Epidermal melanocyte (primary cell): ENCODE results near the gene RCL1.
"Not testable (repeated sequence)": the region's sequence is repeated elsewhere in the genome, so short reads cannot be mapped to it uniquely, and the experiment has no call there.

ENCODE experiments used
- DNase-seq: peaks from one replicate; pipeline ENCODE4 v3.0.0; 2011; ENCODE audit warnings: low spot score; ENCODE audit not compliant: insufficient read length

RCL1 gene, protein sequence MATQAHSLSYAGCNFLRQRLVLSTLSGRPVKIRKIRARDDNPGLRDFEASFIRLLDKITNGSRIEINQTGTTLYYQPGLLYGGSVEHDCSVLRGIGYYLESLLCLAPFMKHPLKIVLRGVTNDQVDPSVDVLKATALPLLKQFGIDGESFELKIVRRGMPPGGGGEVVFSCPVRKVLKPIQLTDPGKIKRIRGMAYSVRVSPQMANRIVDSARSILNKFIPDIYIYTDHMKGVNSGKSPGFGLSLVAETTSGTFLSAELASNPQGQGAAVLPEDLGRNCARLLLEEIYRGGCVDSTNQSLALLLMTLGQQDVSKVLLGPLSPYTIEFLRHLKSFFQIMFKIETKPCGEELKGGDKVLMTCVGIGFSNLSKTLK

GRCh38 chr9:4792572-4793458 is at the start of gene RCL1:
RCL1 (plus strand) TSS chr9:4792944; CDS start chr9:4793092, 148 bp downstream.
- peak; percentile 91 for DNase-seq

DNA sequence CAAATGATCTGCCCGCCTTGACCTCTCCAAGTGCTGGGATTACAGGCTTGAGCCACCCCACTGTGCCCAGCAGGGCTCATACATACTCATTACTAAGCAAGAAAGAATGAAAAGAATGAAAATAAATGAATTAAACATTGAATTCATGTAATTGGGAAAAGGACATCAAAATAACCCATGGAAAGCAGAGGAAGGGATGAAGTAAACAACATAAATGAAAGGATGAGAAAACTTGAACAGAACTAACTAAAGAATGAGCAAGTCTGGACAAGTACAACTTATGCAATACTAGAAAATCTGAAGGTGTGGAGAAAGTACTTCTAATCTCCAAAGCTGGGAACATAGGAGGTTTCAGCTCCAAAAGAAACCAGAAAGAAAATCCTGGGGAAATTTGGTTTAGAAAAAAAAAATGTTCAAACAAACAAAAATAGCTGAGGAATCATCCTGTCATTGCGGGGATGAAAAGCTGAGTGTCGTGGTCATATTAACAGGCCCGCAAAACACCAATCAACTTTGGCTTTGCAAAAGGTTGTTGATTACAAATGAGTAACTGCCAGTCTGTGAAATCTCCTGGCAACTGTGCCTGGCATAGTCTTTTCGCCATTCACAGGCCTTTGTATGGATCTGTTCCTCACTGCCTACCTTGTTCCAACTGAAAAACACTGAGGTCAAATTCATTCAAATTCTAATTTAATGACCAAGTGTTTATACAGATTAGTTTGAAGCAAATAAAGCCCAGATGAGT is 49.4 kb upstream of the RCL1 start:
- DNase-seq = no peak

GRCh38 chr9:4746278-4747030 is 46.3 kb upstream of the RCL1 start:
- DNase-seq = no peak

GRCh38 chr9:4748612-4749011 is 44.1 kb upstream of the RCL1 start:
- no peak for DNase-seq

- no peak for DNase-seq
Measured at GRCh38 chr9:4750023-4750673, 42.6 kb upstream of the RCL1 start.

GRCh38 chr9:4754530-4754929 is 38.2 kb upstream of the RCL1 start:
- DNase-seq = not testable (repeated sequence)

GRCh38 chr9:4755026-4755609 is 37.6 kb upstream of the RCL1 start:
- DNase-seq = no peak

- DNase-seq = no peak
Measured at GRCh38 chr9:4756420-4756819, 36.3 kb upstream of the RCL1 start.

DNA sequence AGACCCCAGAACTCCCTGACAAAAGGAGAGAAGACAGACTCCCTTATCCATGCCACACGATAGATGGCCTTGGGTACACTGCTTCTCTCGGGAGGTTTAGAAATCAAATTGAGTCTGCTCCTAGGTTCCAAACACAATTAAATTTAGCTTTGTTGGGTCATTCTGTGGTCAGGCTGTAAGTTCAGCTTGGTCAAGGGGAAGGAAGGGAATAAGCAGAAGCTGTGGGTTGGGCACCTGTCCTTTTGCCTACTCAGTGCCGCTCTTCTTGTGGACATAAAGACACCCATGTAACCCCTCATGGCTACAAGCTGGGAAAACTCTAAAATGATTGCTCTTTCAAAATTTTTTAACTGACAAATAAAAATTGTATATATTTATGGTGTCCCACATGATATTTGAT is 32.6 kb upstream of the RCL1 start:
- no peak for DNase-seq

DNA sequence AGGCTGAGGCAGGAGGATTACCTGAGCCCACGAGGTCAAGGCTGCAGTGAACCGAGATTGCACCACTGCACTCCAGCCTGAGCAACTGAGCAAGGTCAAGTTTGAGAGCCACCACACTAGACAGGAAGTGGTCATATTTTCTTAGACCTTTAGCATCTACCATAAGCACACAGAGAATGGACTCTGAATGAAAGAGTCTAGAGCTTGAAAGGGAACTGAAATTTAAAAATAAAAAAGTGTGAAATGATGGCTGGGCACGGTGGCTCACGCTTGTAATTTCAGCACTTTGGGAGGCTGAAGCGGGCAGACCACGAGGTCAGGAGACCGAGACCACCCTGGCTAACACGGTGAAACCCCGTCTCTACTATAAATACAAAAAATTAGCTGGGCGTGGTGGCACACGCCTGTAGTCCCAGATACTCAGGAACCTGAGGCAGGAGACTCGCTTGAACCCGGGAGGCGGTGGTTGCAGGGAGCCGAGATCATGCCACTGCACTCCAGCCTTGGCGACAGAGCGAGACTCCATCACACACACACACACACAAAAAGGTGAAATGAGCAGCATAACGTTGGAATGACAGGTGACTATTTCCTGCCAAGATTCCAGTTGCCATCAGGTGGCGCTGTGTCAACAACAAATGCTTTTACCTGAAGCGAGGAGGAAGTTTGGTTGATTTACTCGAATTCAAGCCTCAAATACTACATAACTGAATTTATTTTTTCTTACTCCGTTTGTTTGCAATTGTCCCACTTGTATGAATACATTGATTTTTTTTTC is 30.4 kb upstream of the RCL1 start:
- DNase-seq = no peak

GRCh38 chr9:4762886-4763541 is 29.7 kb upstream of the RCL1 start:
- no peak for DNase-seq

GRCh38 chr9:4764033-4764432 is 28.7 kb upstream of the RCL1 start:
- no peak for DNase-seq

GRCh38 chr9:4768681-4769080 is 24.1 kb upstream of the RCL1 start:
- no peak for DNase-seq

- no peak for DNase-seq
Measured at GRCh38 chr9:4769321-4770080, 23.2 kb upstream of the RCL1 start.

DNA sequence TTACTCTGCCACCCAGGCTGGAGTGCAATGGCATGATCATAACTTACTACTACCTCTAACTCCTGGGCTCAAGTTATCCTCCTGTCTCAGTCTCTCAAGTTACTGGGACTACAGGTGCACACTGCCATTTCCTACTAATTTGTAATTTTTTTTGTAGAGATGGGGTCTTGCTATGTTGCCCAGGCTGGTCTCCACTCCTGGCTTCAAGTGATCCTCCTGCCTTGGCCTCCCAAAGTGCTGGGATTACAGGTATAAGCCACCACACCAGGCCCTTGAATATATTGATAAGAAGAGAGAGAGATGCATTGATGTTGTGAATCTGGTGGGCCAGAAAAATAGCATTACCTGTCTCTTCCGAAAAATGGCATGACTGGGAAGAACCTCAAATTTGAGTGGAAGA is 21.0 kb upstream of the RCL1 start:
- DNase-seq = no peak

GRCh38 chr9:4774209-4774608 is 18.5 kb upstream of the RCL1 start:
- no peak for DNase-seq

GRCh38 chr9:4774958-4775357 is 17.8 kb upstream of the RCL1 start:
- not testable (repeated sequence) for DNase-seq

GRCh38 chr9:4780651-4781050 is 12.1 kb upstream of the RCL1 start:
- DNase-seq = no peak
